Measurements from ENCODE around the gene WDR11. TPM values are rescaled to one million over a fixed set of nuclear protein-coding genes. Genes with fewer than 3 reads are reported as not detected.

The WDR11 gene
- total and polyA plus RNA-seq, 4 donors: 24.1 to 109 (median 34.5) TPM

DNA sequence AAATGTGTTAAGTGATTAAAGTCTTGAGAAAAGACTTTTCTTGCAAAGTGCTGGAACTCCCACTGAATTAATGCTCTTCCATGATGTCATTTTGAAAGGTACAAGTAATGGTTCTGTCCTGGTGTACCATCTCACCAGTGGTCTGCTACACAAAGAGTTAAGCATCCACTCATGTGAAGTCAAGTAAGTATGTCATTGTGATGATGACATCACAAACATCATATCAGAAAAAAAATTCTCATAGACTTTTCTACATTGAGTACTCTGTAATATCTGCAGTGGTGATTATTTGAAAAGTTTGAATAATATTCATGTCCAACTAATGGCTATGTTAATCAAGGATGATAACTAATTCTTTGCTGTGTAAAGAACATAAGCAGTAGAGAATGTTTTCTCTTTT, 22.6 kb downstream of the WDR11 start:
- DNase-seq (peak in 2 of 3 donors; percentile 0 to 1), ATAC-seq (ENCODE audit: insufficient read depth, low FRiP score) (no peak)
- Histone ChIP-seq H3K27ac (ENCODE audit: low read depth in 1 of 2, low read length in 1 of 2) (no peak overlapping the region), H3K4me3 (no peak overlapping the region), H3K4me1 (ENCODE audit: control insufficient read depth in 5 of 5, insufficient read depth in 5 of 5, low read length in 5 of 5) (no peaks in the 10 kb centered on the region), H3K36me3 (ENCODE audit: control insufficient read depth in 4 of 4, insufficient read depth in 4 of 4, low read length in 4 of 4) (peaks cover 7 to 19% (median 16%) of the 10 kb centered on the region in 4 donors), H3K27me3 (ENCODE audit: control insufficient read depth in 3 of 3, insufficient read depth in 3 of 3, low read length in 2 of 3) (no peaks in the 10 kb centered on the region), H3K9me3 (ENCODE audit: control insufficient read depth in 4 of 4, insufficient read depth in 3 of 4, low read length in 3 of 4) (no peaks in the 10 kb centered on the region), H3K9ac (ENCODE audit: insufficient read depth in 1 of 2, low read length in 2 of 2) (no peak overlapping the region)
- TF ChIP-seq, protein P1, sequence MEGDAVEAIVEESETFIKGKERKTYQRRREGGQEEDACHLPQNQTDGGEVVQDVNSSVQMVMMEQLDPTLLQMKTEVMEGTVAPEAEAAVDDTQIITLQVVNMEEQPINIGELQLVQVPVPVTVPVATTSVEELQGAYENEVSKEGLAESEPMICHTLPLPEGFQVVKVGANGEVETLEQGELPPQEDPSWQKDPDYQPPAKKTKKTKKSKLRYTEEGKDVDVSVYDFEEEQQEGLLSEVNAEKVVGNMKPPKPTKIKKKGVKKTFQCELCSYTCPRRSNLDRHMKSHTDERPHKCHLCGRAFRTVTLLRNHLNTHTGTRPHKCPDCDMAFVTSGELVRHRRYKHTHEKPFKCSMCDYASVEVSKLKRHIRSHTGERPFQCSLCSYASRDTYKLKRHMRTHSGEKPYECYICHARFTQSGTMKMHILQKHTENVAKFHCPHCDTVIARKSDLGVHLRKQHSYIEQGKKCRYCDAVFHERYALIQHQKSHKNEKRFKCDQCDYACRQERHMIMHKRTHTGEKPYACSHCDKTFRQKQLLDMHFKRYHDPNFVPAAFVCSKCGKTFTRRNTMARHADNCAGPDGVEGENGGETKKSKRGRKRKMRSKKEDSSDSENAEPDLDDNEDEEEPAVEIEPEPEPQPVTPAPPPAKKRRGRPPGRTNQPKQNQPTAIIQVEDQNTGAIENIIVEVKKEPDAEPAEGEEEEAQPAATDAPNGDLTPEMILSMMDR (IDR thresholded peaks at IDR 0.05; ENCODE audit: control extremely low read depth, extremely low read depth): no peak

DNA sequence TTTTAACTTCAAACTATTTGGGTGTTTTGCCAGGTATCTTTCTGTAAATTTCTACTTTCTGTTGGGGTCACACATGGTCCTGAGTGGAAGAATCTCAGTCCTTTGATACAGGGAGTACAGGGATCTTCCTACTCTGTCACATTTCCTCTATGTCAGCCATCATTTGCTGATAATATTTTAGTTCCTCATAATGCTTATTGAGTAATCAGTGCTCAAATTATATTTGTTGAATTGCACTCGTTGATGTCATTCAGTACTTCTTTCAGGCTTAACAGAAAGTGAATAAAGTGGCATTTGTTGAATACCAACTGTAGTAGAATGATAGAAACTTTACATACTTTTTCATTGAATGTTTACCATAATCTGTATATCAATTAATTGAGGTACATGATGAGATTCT, 31.9 kb downstream of the WDR11 start:
- no peak for DNase-seq
- Histone ChIP-seq H3K9ac (ENCODE audit: insufficient read depth in 1 of 2, low read length in 2 of 2) (no peak overlapping the region), H3K27me3 (ENCODE audit: control insufficient read depth in 3 of 3, insufficient read depth in 3 of 3, low read length in 2 of 3) (no peaks in the 10 kb centered on the region), H3K4me3 (no peak overlapping the region), H3K9me3 (ENCODE audit: control insufficient read depth in 4 of 4, insufficient read depth in 3 of 4, low read length in 3 of 4) (no peaks in the 10 kb centered on the region), H3K36me3 (ENCODE audit: control insufficient read depth in 4 of 4, insufficient read depth in 4 of 4, low read length in 4 of 4) (peaks cover 5 to 34% (median 19%) of the 10 kb centered on the region in 4 donors), H3K4me1 (ENCODE audit: control insufficient read depth in 5 of 5, insufficient read depth in 5 of 5, low read length in 5 of 5) (no peaks in the 10 kb centered on the region), H3K27ac (ENCODE audit: low read depth in 1 of 2, low read length in 1 of 2) (no peak overlapping the region)
- TF ChIP-seq, protein P1 (IDR thresholded peaks at IDR 0.05; ENCODE audit: control extremely low read depth, extremely low read depth): no peak
- 39 to 56% methylated on average over 1 of the region's 1 CpG for WGBS, 2 donors
- no peak for ATAC-seq (ENCODE audit: insufficient read depth, low FRiP score)

DNA sequence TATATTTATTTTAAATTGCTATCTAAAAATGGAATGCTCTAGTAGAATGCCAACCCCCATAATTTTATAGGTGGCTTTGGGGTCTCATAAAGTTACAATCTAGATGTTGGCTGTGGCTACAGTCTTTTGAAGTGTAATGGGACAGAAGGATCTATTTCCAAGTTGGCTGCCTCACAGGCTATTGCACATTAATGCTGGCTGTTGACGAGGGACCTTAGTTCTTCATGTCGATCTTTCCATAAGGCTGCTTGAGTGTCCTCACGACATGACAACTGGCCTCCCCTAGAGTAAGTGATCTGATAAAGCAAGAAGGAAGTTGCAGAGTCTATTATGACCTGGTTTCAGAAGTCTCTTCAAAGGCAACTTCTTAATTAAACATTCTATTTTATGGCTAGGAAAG, 36.3 kb downstream of the WDR11 start:
- Histone ChIP-seq H3K9me3 (ENCODE audit: control insufficient read depth in 4 of 4, insufficient read depth in 3 of 4, low read length in 3 of 4) (no peaks in the 10 kb centered on the region), H3K4me3 (no peak overlapping the region), H3K9ac (ENCODE audit: insufficient read depth in 1 of 2, low read length in 2 of 2) (no peak overlapping the region), H3K36me3 (ENCODE audit: control insufficient read depth in 4 of 4, insufficient read depth in 4 of 4, low read length in 4 of 4) (peaks cover 18 to 38% (median 28%) of the 10 kb centered on the region in 4 donors), H3K27ac (ENCODE audit: low read depth in 1 of 2, low read length in 1 of 2) (no peak overlapping the region), H3K27me3 (ENCODE audit: control insufficient read depth in 3 of 3, insufficient read depth in 3 of 3, low read length in 2 of 3) (no peaks in the 10 kb centered on the region), H3K4me1 (ENCODE audit: control insufficient read depth in 5 of 5, insufficient read depth in 5 of 5, low read length in 5 of 5) (no peaks in the 10 kb centered on the region)
- WGBS, 2 donors: 92 to 95% methylated on average over 3 of the region's 3 CpGs
- ATAC-seq (ENCODE audit: insufficient read depth, low FRiP score) (no peak), DNase-seq (no peak)
- TF ChIP-seq, protein P1 (IDR thresholded peaks at IDR 0.05; ENCODE audit: control extremely low read depth, extremely low read depth): no peak

DNA sequence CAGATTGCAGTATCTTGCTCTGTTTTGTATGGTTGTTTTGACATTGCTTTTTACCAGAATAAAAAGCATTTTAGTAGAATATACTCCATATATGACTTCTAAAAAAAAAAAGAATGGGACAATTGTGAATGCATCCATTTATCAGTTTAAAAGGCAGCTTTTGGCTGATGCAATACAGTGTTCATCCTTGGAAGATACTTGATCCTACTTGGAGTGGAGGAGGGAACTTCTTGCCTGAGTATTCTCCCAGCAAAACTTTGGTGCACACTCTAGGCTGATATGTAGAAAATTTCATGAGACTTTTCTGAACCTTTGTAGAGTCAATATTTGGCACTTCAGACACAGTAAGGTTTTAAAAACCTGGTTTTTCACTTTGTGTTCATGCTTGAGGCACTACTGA, 40.2 kb downstream of the WDR11 start:
- peak in 1 of 3 donors; percentile 1 for DNase-seq
- TF ChIP-seq, protein P1 (IDR thresholded peaks at IDR 0.05; ENCODE audit: control extremely low read depth, extremely low read depth): no peak
- H3K4me3 ChIP-seq: no peak overlapping the region
- no peaks in the 10 kb centered on the region for H3K9me3 ChIP-seq (ENCODE audit: control insufficient read depth in 4 of 4, insufficient read depth in 3 of 4, low read length in 3 of 4)
- H3K4me1 ChIP-seq (ENCODE audit: control insufficient read depth in 5 of 5, insufficient read depth in 5 of 5, low read length in 5 of 5): no peaks in the 10 kb centered on the region
- no peak for ATAC-seq (ENCODE audit: insufficient read depth, low FRiP score)
- H3K9ac ChIP-seq (ENCODE audit: insufficient read depth in 1 of 2, low read length in 2 of 2): no peak overlapping the region
- no peak overlapping the region for H3K27ac ChIP-seq (ENCODE audit: low read depth in 1 of 2, low read length in 1 of 2)
- no peaks in the 10 kb centered on the region for H3K27me3 ChIP-seq (ENCODE audit: control insufficient read depth in 3 of 3, insufficient read depth in 3 of 3, low read length in 2 of 3)
- H3K36me3 ChIP-seq (ENCODE audit: control insufficient read depth in 4 of 4, insufficient read depth in 4 of 4, low read length in 4 of 4): peaks cover 19 to 25% (median 22%) of the 10 kb centered on the region in 4 donors

Measured in lung (tissue), 12 donors.